ENCODE results near the gene RBP3.

The RBP3 gene

DNA sequence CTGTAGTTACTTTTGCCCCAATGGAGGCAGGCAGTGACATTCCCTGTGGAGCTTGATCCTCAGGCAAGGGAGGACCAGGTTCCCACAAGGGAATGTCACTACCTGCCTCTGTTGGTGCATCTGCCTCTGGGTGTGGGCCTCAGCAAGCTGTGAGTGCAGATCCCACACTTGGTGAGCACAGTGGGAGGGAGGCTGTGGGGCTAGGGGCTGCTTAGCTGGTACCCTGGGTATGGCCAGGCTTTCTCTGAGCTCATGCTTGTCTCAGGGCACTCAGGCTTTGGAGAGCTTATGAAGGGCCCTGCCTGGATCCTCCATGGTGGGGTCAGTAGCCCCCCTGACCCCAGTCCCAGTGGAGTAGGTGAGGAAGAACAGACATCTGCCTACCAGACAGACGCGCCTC lies 52.1 kb downstream of the RBP3 start:
- no peak for TF ChIP-seq ZNF324 (tag by site-specific recombination; IDR thresholded peaks at IDR 0.05)
- TF ChIP-seq ZNF623 (tag by site-specific recombination; IDR thresholded peaks at IDR 0.05), result no peak
- TF ChIP-seq ZNF585B (tag by site-specific recombination; IDR thresholded peaks at IDR 0.05), result no peak
- TF ChIP-seq ZNF558 (tag by site-specific recombination; IDR thresholded peaks at IDR 0.05), result no peak
- TF ChIP-seq, protein P1, sequence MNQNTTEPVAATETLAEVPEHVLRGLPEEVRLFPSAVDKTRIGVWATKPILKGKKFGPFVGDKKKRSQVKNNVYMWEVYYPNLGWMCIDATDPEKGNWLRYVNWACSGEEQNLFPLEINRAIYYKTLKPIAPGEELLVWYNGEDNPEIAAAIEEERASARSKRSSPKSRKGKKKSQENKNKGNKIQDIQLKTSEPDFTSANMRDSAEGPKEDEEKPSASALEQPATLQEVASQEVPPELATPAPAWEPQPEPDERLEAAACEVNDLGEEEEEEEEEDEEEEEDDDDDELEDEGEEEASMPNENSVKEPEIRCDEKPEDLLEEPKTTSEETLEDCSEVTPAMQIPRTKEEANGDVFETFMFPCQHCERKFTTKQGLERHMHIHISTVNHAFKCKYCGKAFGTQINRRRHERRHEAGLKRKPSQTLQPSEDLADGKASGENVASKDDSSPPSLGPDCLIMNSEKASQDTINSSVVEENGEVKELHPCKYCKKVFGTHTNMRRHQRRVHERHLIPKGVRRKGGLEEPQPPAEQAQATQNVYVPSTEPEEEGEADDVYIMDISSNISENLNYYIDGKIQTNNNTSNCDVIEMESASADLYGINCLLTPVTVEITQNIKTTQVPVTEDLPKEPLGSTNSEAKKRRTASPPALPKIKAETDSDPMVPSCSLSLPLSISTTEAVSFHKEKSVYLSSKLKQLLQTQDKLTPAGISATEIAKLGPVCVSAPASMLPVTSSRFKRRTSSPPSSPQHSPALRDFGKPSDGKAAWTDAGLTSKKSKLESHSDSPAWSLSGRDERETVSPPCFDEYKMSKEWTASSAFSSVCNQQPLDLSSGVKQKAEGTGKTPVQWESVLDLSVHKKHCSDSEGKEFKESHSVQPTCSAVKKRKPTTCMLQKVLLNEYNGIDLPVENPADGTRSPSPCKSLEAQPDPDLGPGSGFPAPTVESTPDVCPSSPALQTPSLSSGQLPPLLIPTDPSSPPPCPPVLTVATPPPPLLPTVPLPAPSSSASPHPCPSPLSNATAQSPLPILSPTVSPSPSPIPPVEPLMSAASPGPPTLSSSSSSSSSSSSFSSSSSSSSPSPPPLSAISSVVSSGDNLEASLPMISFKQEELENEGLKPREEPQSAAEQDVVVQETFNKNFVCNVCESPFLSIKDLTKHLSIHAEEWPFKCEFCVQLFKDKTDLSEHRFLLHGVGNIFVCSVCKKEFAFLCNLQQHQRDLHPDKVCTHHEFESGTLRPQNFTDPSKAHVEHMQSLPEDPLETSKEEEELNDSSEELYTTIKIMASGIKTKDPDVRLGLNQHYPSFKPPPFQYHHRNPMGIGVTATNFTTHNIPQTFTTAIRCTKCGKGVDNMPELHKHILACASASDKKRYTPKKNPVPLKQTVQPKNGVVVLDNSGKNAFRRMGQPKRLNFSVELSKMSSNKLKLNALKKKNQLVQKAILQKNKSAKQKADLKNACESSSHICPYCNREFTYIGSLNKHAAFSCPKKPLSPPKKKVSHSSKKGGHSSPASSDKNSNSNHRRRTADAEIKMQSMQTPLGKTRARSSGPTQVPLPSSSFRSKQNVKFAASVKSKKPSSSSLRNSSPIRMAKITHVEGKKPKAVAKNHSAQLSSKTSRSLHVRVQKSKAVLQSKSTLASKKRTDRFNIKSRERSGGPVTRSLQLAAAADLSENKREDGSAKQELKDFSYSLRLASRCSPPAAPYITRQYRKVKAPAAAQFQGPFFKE (tag by site-specific recombination; IDR thresholded peaks at IDR 0.05; ENCODE audit: borderline replicate concordance), result no peak
- TF ChIP-seq KLF16 (tag by site-specific recombination; IDR thresholded peaks at IDR 0.05), result no peak
- TF ChIP-seq, protein P2, sequence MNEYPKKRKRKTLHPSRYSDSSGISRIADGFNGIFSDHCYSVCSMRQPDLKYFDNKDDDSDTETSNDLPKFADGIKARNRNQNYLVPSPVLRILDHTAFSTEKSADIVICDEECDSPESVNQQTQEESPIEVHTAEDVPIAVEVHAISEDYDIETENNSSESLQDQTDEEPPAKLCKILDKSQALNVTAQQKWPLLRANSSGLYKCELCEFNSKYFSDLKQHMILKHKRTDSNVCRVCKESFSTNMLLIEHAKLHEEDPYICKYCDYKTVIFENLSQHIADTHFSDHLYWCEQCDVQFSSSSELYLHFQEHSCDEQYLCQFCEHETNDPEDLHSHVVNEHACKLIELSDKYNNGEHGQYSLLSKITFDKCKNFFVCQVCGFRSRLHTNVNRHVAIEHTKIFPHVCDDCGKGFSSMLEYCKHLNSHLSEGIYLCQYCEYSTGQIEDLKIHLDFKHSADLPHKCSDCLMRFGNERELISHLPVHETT (tag by site-specific recombination; IDR thresholded peaks at IDR 0.05), result no peak
- TF ChIP-seq ZNF274 (IDR thresholded peaks at IDR 0.05; ENCODE audit: low read length), result no peak
- TF ChIP-seq ZNF274 (tag by site-specific recombination; IDR thresholded peaks at IDR 0.05; ENCODE audit: borderline replicate concordance), result no peak
- Histone ChIP-seq H3K9me3 (ENCODE audit: control insufficient read depth, insufficient read depth, low read depth, low read length) (no peaks in the 10 kb centered on the region), H3K27ac (ENCODE audit: extremely low read depth, low read depth, low read length) (no peak overlapping the region), H3K36me3 (ENCODE audit: control insufficient read depth in 2 of 2, insufficient read depth in 1 of 2, low read length in 2 of 2) (no peaks in the 10 kb centered on the region), H3K4me3 (ENCODE audit: low read depth, low read length) (no peak overlapping the region), H3K4me1 (ENCODE audit: control insufficient read depth, insufficient read depth, low read length) (no peaks in the 10 kb centered on the region)
- CTCF ChIA-PET, result interaction anchor here (1.0 kb wide), 1 partner anchor 38 kb away, joined by 3 read pairs; no protein-coding TSS in a partner anchor
- POLR2A ChIA-PET, result interaction anchor here (1.2 kb wide), 1 partner anchor 16 kb away, joined by 5 read pairs; the partner anchor contains the start of gene ZNF488

GRCh38 chr10:47400786-47401185 lies 52.6 kb downstream of the RBP3 start:
- no peak for TF ChIP-seq ZNF658 (tag by site-specific recombination; IDR thresholded peaks at IDR 0.05)
- no peak for TF ChIP-seq ZNF202 (tag by site-specific recombination; IDR thresholded peaks at IDR 0.05; ENCODE audit: borderline replicate concordance)
- TF ChIP-seq ZBTB21 (tag by site-specific recombination; IDR thresholded peaks at IDR 0.05), result no peak
- no peak for TF ChIP-seq ZNF24 (tag by site-specific recombination; IDR thresholded peaks at IDR 0.05)
- TF ChIP-seq ZFHX2 (tag by site-specific recombination; conservative IDR thresholded peaks at IDR 0.05), result no peak
- TF ChIP-seq ZBTB20 (tag by site-specific recombination; IDR thresholded peaks at IDR 0.05), result no peak
- no peak for TF ChIP-seq ZNF701 (tag by site-specific recombination; IDR thresholded peaks at IDR 0.05)
- TF ChIP-seq, protein P3, sequence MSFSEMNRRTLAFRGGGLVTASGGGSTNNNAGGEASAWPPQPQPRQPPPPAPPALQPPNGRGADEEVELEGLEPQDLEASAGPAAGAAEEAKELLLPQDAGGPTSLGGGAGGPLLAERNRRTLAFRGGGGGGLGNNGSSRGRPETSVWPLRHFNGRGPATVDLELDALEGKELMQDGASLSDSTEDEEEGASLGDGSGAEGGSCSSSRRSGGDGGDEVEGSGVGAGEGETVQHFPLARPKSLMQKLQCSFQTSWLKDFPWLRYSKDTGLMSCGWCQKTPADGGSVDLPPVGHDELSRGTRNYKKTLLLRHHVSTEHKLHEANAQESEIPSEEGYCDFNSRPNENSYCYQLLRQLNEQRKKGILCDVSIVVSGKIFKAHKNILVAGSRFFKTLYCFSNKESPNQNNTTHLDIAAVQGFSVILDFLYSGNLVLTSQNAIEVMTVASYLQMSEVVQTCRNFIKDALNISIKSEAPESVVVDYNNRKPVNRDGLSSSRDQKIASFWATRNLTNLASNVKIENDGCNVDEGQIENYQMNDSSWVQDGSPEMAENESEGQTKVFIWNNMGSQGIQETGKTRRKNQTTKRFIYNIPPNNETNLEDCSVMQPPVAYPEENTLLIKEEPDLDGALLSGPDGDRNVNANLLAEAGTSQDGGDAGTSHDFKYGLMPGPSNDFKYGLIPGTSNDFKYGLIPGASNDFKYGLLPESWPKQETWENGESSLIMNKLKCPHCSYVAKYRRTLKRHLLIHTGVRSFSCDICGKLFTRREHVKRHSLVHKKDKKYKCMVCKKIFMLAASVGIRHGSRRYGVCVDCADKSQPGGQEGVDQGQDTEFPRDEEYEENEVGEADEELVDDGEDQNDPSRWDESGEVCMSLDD (tag by site-specific recombination; IDR thresholded peaks at IDR 0.05), result no peak
- TF ChIP-seq, protein P4, sequence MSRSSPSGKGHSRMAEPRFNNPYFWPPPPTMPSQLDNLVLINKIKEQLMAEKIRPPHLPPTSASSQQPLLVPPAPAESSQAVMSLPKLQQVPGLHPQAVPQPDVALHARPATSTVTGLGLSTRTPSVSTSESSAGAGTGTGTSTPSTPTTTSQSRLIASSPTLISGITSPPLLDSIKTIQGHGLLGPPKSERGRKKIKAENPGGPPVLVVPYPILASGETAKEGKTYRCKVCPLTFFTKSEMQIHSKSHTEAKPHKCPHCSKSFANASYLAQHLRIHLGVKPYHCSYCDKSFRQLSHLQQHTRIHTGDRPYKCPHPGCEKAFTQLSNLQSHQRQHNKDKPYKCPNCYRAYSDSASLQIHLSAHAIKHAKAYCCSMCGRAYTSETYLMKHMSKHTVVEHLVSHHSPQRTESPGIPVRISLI (tag by site-specific recombination; IDR thresholded peaks at IDR 0.05), result no peak
- no peak for TF ChIP-seq ZNF133 (tag by site-specific recombination; IDR thresholded peaks at IDR 0.05)
- TF ChIP-seq ZNF555 (tag by site-specific recombination; conservative IDR thresholded peaks at IDR 0.05), result no peak
- no peak for TF ChIP-seq ZNF514 (tag by site-specific recombination; IDR thresholded peaks at IDR 0.05)
- no peak for TF ChIP-seq RBAK (tag by site-specific recombination; IDR thresholded peaks at IDR 0.05)
- no peak for TF ChIP-seq ZNF398 (tag by site-specific recombination; IDR thresholded peaks at IDR 0.05)
- TF ChIP-seq ZNF48 (tag by site-specific recombination; IDR thresholded peaks at IDR 0.05), result no peak
- Histone ChIP-seq H3K27ac (ENCODE audit: extremely low read depth, low read depth, low read length) (no peak overlapping the region), H3K4me3 (ENCODE audit: low read depth, low read length) (no peak overlapping the region), H3K4me1 (ENCODE audit: control insufficient read depth, insufficient read depth, low read length) (no peaks in the 10 kb centered on the region), H3K36me3 (ENCODE audit: control insufficient read depth in 2 of 2, insufficient read depth in 1 of 2, low read length in 2 of 2) (no peaks in the 10 kb centered on the region), H3K9me3 (ENCODE audit: control insufficient read depth, insufficient read depth, low read depth, low read length) (no peaks in the 10 kb centered on the region)
- POLR2A ChIA-PET, result interaction anchor here (1.2 kb wide), 1 partner anchor 16 kb away, joined by 5 read pairs; the partner anchor contains the start of gene ZNF488
- CTCF ChIA-PET, result interaction anchor here (1.0 kb wide), 1 partner anchor 37 kb away, joined by 3 read pairs; no protein-coding TSS in a partner anchor

Measured in HEK293 (cell line).